C4-2B (cell line): ENCODE results near the gene LRP3.

Experiments used
- ZFX ChIP-seq: fragments of 450-650 bp; IDR thresholded peaks from 2 replicates; pipeline ENCODE4 v1.6.1; 2017
- TF ChIP-seq, protein P1 (sequence below): fragments of 450-650 bp; conservative IDR thresholded peaks from 2 replicates; pipeline ENCODE4 v1.5.1; 2017; ENCODE audit warnings: mild to moderate bottlenecking

DNA sequence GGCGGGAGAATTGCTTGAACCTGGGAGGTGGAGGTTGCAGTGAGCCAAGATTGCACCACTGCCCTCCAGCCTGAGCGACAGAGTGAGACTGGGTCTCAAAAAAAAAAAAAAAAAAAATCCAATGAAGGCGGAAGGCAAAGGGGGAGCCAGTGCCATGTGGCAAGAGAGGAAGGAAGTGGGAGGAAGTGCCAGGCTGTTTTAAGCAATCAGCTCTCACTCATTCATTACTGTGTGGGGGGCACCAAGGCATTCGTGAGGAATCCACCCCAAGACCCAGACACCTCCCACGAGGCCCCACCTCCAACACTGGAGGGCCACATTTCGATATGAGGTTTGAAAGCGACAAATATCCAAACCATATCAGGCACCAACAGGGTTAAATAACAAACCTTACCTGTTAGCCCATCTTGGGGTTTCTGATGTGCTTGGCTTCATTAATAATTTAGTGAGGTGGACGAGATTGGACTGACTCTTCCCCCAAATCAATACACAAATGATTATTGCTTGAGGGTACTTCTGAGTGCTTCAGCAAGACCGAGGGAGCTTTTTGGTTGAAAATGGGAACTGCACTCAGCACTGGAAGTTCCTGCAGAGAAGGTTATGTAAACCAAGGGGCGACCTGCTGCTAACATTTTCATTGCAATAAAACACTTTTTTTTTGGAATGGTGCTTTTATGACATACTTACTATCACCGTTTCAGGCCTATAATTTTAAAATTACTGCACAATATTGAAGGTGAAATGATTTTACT lies 7.5 kb upstream of the LRP3 start:
- TF ChIP-seq, protein P1, sequence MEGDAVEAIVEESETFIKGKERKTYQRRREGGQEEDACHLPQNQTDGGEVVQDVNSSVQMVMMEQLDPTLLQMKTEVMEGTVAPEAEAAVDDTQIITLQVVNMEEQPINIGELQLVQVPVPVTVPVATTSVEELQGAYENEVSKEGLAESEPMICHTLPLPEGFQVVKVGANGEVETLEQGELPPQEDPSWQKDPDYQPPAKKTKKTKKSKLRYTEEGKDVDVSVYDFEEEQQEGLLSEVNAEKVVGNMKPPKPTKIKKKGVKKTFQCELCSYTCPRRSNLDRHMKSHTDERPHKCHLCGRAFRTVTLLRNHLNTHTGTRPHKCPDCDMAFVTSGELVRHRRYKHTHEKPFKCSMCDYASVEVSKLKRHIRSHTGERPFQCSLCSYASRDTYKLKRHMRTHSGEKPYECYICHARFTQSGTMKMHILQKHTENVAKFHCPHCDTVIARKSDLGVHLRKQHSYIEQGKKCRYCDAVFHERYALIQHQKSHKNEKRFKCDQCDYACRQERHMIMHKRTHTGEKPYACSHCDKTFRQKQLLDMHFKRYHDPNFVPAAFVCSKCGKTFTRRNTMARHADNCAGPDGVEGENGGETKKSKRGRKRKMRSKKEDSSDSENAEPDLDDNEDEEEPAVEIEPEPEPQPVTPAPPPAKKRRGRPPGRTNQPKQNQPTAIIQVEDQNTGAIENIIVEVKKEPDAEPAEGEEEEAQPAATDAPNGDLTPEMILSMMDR: no peak
- no peak for TF ChIP-seq ZFX
